Transverse colon (tissue), 4 donors: ENCODE results near the gene REC114. TPM values are rescaled to one million over a fixed set of nuclear protein-coding genes. Genes with fewer than 3 reads are reported as not detected.

ENCODE experiments used
- DNase-seq: peaks from one replicate; pipeline ENCODE4 v3.0.0-alpha.2; 2019
- H3K27ac ChIP-seq, 4 donors: fragments of 200-600 bp; sonication (generic); 2 replicates each; pipeline ENCODE4 v1.5.1; 2016 to 2018; ENCODE audit warnings: inconsistent platforms in 4 of 4
- H3K27me3 ChIP-seq: fragments of 200-600 bp; sonication (generic); 2 replicates; pipeline ENCODE4 v1.5.1; 2017; ENCODE audit warnings: inconsistent platforms
- H3K36me3 ChIP-seq, 4 donors: fragments of 200-600 bp; sonication (generic); 2 replicates each; pipeline ENCODE4 v1.5.1; 2017 to 2019; ENCODE audit warnings: inconsistent platforms in 4 of 4
- H3K4me1 ChIP-seq, 4 donors: fragments of 200-600 bp; sonication (generic); 2 replicates each; pipeline ENCODE4 v1.5.1; 2017 to 2020; ENCODE audit warnings: inconsistent platforms in 4 of 4
- H3K4me3 ChIP-seq, 4 donors: fragments of 200-600 bp; sonication (generic); 1 replicate in 1 of 4; 2 replicates in 3 of 4; pipeline versions ENCODE4 v1.5.1 to v1.6.1; 2017 to 2019; ENCODE audit warnings: inconsistent platforms in 4 of 4
- H3K9me3 ChIP-seq, 2 donors: fragments of 200-600 bp; sonication (generic); 2 replicates each; pipeline ENCODE4 v1.5.1; 2017 to 2019; ENCODE audit warnings: inconsistent platforms in 2 of 2
- CTCF ChIP-seq, 5 experiments: fragments of 200-600 bp in 3 of 5; fragments of 450-650 bp in 2 of 5; sonication (generic) in 3 of 5; IDR thresholded peaks; 1 replicate in 2 of 5; 2 replicates in 3 of 5; pipeline ENCODE4 v1.5.1; 2016 to 2017; ENCODE audit warnings: antibody characterized with exemption in 5 of 5, inconsistent platforms in 3 of 5, mild to moderate bottlenecking in 2 of 5, moderate library complexity in 1 of 5
- EP300 ChIP-seq: sonication (generic); formaldehyde crosslinking; IDR thresholded peaks from one replicate; pipeline ENCODE4 v1.6.1; 2017; ENCODE audit warnings: antibody characterized with exemption, low read depth
- POLR2A ChIP-seq: fragments of 450-650 bp; IDR thresholded peaks from one replicate; pipeline ENCODE4 v1.6.1; 2016; ENCODE audit warnings: antibody characterized with exemption, mild to moderate bottlenecking, moderate library complexity
- POLR2AphosphoS5 ChIP-seq, 3 donors: sonication (generic); formaldehyde crosslinking; IDR thresholded peaks; one replicate each; pipeline ENCODE4 v1.6.1; 2016; ENCODE audit warnings: antibody characterized with exemption in 3 of 3
- WGBS, 2 donors: methylation state at CpG; one replicate each; pipeline ENCODE4 v1.1.5; 2018; ENCODE audit warnings: low coverage in 1 of 2; 5-methylcytosine and 5-hydroxymethylcytosine counted together
- in situ Hi-C, 4 donors: fragments of 200-750 bp; cut with MboI; loops; one replicate each; pipeline versions ENCODE4 v1.15.0 to v1.15.1; 2017; ENCODE audit warnings: low sequenced_read_pairs in 3 of 4, low pct_ligation_motif_present in 1 of 4, low pct_unique_long_range_greater_than_20kb in 1 of 4
- intact Hi-C: fragments of 100-400 bp; cut with DNase I; formaldehyde crosslinking; loops from one replicate; pipeline ENCODE4 v1.15.1; 2023; ENCODE audit warnings: low total_unique reads
- total RNA-seq, 4 donors: library from RNA; depleted of rRNA; stranded (reverse); fragments of >200 nt; gene quantifications; one replicate each; pipeline ENCODE4 v1.1.0, GENCODE V29; 2016

Gene REC114
- total RNA-seq, 4 donors from 2014 or later, result not detected

DNA sequence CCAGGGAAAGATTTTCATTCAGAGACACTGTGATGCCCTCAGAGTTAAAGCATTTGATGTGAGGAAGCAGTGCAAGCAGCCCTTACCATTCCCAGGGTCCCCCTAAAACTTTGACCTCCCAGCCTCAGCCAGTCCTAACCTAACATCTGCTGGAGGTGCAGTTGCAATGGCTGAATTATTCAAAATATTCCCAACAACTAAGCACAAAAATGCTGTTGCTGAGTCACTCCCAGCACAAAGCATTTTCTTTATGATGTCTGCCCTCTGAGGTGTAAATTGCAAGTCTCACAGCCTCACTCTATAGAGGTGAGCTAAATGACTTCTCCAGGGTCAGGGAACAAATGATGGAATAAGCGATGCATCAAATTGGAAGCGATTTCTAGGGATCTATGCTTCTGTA, 6.4 kb upstream of the REC114 start:
- H3K4me3 ChIP-seq, result no peak overlapping the region
- no peaks in the 10 kb centered on the region for H3K4me1 ChIP-seq
- intact Hi-C loops, result no loop called here
- H3K9me3 ChIP-seq, result no peaks in the 10 kb centered on the region
- TF ChIP-seq POLR2AphosphoS5 (IDR thresholded peaks at IDR 0.05) (no peak), POLR2A (no peak), CTCF (IDR thresholded peaks at IDR 0.05) (no peak), EP300 (no peak)
- H3K27me3 ChIP-seq, result peaks cover 24% of the 10 kb centered on the region
- WGBS, 2 donors, result 70 to 89% methylated on average over 2 of the region's 2 CpGs
- no peaks in the 10 kb centered on the region for H3K36me3 ChIP-seq
- no peak for DNase-seq
- in situ Hi-C loops, result no loop called here
- H3K27ac ChIP-seq, result no peak overlapping the region

DNA sequence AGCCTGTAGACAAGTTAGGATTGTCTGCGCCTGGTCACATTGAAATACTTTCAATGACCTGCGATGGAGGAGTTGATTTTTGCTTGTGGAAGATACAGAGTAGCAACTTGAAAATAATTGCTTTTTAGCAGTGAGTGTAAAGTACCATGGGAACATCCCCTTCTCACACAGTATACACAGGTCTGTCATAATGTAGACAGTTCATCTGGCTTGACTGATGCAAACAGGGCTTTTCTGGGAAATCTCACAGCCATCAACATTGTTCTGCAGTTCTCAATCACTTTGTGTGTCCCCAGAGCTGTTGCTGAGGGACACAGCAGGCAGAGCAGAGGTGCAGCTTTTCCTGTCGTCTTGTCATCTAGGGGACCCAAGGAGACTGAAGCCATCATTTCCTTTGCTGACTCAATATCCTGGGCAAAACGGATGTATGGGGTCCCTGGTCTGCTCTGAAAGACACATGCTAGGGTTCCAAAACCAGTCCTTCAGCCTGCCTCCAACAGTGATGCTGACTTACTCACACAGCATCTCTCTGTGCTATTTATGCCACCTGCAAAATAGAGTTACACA, 5.3 kb upstream of the REC114 start:
- no peaks in the 10 kb centered on the region for H3K36me3 ChIP-seq
- no peaks in the 10 kb centered on the region for H3K4me1 ChIP-seq
- no peak overlapping the region for H3K27ac ChIP-seq
- in situ Hi-C loops, result no loop called here
- no peaks in the 10 kb centered on the region for H3K9me3 ChIP-seq
- 50 to 57% methylated on average over 2 to 4 of the region's 4 CpGs for WGBS, 2 donors
- no peak overlapping the region for H3K4me3 ChIP-seq
- no peak for DNase-seq
- H3K27me3 ChIP-seq, result peaks cover 23% of the 10 kb centered on the region
- TF ChIP-seq CTCF (IDR thresholded peaks at IDR 0.05) (no peak), EP300 (no peak), POLR2AphosphoS5 (IDR thresholded peaks at IDR 0.05) (no peak), POLR2A (no peak)
- intact Hi-C loops, result no loop called here

GRCh38 chr15:73438651-73439050, 4.3 kb upstream of the REC114 start:
- Histone ChIP-seq H3K9me3 (no peaks in the 10 kb centered on the region), H3K27ac (no peak overlapping the region), H3K4me1 (no peaks in the 10 kb centered on the region), H3K27me3 (peaks cover 20% of the 10 kb centered on the region), H3K4me3 (no peak overlapping the region), H3K36me3 (no peaks in the 10 kb centered on the region)
- no peak for TF ChIP-seq CTCF (IDR thresholded peaks at IDR 0.05)
- intact Hi-C loops, result no loop called here
- no peak for DNase-seq
- 37 to 50% methylated on average over 1 of the region's 1 CpG for WGBS, 2 donors
- in situ Hi-C loops, result no loop called here

GRCh38 chr15:73440571-73440970, 2.4 kb upstream of the REC114 start:
- no peak overlapping the region for H3K27ac ChIP-seq
- 83% methylated on average over 3 of the region's 3 CpGs; no CpG with 5 or more reads in 1 of the 2 donors for WGBS, 2 donors
- in situ Hi-C loops, result no loop called here

More at GRCh38 chr15:73440571-73440970, 2.4 kb upstream of the REC114 start:
- Histone ChIP-seq H3K27me3 (peaks cover 20% of the 10 kb centered on the region), H3K36me3 (no peaks in the 10 kb centered on the region), H3K4me3 (no peak overlapping the region), H3K9me3 (no peaks in the 10 kb centered on the region), H3K4me1 (no peaks in the 10 kb centered on the region)
- TF ChIP-seq EP300, result no peak
- TF ChIP-seq POLR2A, result no peak
- TF ChIP-seq POLR2AphosphoS5 (IDR thresholded peaks at IDR 0.05), result no peak
- no peak for TF ChIP-seq CTCF (IDR thresholded peaks at IDR 0.05)
- no peak for DNase-seq
- intact Hi-C loops, result no loop called here
